ENCODE results near the gene PAPOLA.

The PAPOLA gene

DNA sequence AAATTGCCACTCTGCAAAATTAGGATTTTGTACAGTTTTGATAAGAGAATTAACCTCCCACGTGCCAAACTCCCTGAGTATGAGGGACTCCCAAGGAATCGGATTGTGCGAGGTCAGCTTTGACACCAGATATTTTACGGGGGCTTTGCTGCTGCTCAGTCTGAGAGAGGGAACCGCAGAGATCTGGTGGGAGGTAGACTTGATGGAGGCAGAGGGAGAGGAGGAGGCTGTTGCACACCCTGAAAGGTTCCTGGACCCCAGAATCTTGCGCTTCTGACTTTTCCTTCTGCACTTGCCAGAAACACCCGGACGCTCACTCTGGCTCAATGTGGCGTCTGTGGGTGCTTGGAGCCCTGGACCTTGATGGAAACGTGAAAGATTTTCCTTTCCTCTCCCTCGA, 83.9 kb downstream of the PAPOLA start:
- no peak for TF ChIP-seq CTCF (conservative IDR thresholded peaks at IDR 0.05; ENCODE audit: control insufficient read depth, insufficient read depth, low read depth, low read length)
- DNase-seq (ENCODE audit: low read depth) = no peak
- no peak overlapping the region for H3K4me3 ChIP-seq (ENCODE audit: control insufficient read depth, low read depth, low read length)

DNA sequence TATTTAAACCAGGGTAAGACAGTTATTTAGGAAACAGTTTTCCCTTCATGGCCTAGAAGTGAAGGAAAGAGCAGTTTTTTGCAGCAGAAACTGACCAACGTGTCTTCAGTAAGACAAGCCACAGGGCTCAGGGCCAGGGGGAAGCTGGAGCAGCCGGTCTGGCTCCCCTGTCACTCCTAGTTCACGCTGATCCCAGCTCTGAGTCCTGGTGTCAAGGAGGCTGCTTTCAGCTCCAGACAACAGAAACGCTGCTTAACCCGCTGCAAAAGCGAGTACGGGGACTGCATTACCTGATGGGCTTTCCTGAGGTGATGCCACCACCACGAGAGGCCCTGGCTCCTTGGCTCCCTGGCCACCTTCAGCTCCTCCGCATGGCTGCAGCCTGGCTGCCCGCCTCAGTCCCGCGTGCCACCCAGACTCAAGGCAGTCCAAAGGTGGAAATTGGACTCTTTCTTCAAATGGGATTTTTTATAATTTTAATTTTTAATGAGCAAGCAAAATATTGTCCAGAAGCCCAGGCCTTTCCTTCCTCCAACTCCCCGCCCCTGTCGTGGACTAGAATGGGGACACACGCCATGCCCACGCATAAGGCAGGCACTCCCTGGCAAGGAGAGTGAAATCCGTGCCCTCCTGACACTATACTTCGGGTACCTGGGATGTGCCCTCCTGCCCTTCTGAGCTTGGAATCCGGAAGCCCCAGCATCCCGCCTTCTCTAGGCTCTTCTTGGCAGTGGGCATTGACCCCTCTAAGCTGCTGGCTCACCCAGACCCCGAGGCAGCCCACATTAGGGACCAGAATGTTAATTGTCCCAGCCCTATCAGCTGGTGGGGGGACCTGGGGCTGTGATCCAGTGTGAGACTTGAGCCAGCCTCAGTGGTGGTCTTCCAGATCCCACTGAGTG, 85.0 kb downstream of the PAPOLA start:
- TF ChIP-seq CTCF (conservative IDR thresholded peaks at IDR 0.05; ENCODE audit: control insufficient read depth, insufficient read depth, low read depth, low read length) = no peak
- no peak for DNase-seq (ENCODE audit: low read depth)
- H3K4me3 ChIP-seq (ENCODE audit: control insufficient read depth, low read depth, low read length) = no peak overlapping the region

DNA sequence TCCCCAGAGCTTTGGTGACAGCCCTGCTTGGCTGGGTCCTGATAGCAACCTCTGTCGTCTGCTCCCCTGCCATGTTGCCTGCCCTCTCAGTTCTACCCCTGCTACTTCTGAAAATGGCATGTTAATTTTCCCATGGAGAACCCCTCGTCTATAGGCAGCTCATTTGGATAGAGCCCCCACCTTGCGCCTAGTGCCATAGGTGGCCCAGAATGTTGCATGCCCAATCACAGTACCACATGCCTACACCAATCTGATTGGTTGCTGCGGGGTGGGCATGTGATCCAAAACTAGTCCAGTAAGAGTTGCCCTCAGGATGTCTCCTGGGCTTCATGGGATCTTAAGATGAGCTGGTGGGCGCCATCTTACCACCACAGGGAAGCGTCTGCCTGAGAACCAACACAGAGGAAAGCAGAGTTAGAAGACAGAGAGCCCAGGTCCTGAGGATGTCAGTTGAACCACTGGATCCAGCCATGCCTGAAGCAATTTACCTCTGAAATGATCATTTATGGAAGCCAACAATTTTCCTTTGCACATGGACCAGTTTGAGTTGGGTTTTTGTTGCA, 85.7 kb downstream of the PAPOLA start:
- no peak for DNase-seq (ENCODE audit: low read depth)
- H3K4me3 ChIP-seq (ENCODE audit: control insufficient read depth, low read depth, low read length) = no peak overlapping the region
- TF ChIP-seq CTCF (conservative IDR thresholded peaks at IDR 0.05; ENCODE audit: control insufficient read depth, insufficient read depth, low read depth, low read length) = no peak

- TF ChIP-seq CTCF (conservative IDR thresholded peaks at IDR 0.05; ENCODE audit: control insufficient read depth, insufficient read depth, low read depth, low read length) = no peak
- DNase-seq (ENCODE audit: low read depth) = no peak
- H3K4me3 ChIP-seq (ENCODE audit: control insufficient read depth, low read depth, low read length) = no peak overlapping the region
Observed at GRCh38 chr14:96588410-96589257, 86.5 kb downstream of the PAPOLA start.

DNA sequence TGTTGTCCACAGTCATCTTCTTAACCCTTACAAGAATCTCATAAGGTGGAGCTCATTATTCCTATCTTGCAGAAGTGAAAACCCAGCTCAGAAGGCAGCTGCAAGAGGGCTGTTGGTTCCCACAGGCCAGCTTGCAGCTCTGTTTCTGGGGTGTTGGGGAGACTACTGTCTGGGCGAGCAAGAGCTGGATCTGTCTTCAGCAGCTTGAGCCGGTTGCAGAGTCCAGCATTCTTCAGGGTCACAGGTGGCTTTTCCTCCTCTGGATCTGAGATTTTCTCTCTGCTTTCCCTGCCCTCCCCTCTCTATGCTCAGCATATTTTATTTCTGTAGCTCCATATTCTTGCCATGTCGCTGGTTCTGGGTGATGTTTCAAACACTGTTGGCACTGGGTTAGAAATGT, 87.4 kb downstream of the PAPOLA start:
- DNase-seq (ENCODE audit: low read depth) = no peak
- no peak overlapping the region for H3K4me3 ChIP-seq (ENCODE audit: control insufficient read depth, low read depth, low read length)
- TF ChIP-seq CTCF (conservative IDR thresholded peaks at IDR 0.05; ENCODE audit: control insufficient read depth, insufficient read depth, low read depth, low read length) = no peak

- DNase-seq (ENCODE audit: low read depth) = no peak
- TF ChIP-seq CTCF (conservative IDR thresholded peaks at IDR 0.05; ENCODE audit: control insufficient read depth, insufficient read depth, low read depth, low read length) = no peak
- no peak overlapping the region for H3K4me3 ChIP-seq (ENCODE audit: control insufficient read depth, low read depth, low read length)
Observed at GRCh38 chr14:96590190-96590864, 88.1 kb downstream of the PAPOLA start.

All from fibroblast of mammary gland (primary cell).